Liver (tissue), 3 donors: ENCODE results near the gene KDM6A.

ENCODE experiments used
- JUND ChIP-seq, 2 donors: IDR thresholded peaks; 2 replicates each; pipeline ENCODE4 v1.6.1; 2016; ENCODE audit warnings: antibody characterized with exemption in 2 of 2
- RAD21 ChIP-seq, 2 donors: IDR thresholded peaks; 2 replicates each; pipeline ENCODE4 v1.6.1; 2016; ENCODE audit warnings: antibody characterized with exemption in 2 of 2, mild to moderate bottlenecking in 2 of 2
- TAF1 ChIP-seq: conservative IDR thresholded peaks from 2 replicates; pipeline ENCODE4 v1.6.1; 2016; ENCODE audit warnings: antibody characterized with exemption, mild to moderate bottlenecking
- TF ChIP-seq, protein P1 (sequence below): fragments of 150-350 bp; IDR thresholded peaks from 2 replicates; pipeline ENCODE4 v1.5.1; 2017; ENCODE audit warnings: improper control_type of control experiment, low read depth, low read length; ENCODE audit not compliant: missing input control
- TF ChIP-seq, protein P2 (sequence below): IDR thresholded peaks from 2 replicates; pipeline ENCODE4 v1.6.1; 2016; ENCODE audit warnings: antibody characterized with exemption
- TF ChIP-seq, protein P3 (sequence below): IDR thresholded peaks from 2 replicates; pipeline ENCODE4 v1.6.1; 2016; ENCODE audit warnings: antibody characterized with exemption
- donor health status: healthy.
- donor health status: healthy.

DNA sequence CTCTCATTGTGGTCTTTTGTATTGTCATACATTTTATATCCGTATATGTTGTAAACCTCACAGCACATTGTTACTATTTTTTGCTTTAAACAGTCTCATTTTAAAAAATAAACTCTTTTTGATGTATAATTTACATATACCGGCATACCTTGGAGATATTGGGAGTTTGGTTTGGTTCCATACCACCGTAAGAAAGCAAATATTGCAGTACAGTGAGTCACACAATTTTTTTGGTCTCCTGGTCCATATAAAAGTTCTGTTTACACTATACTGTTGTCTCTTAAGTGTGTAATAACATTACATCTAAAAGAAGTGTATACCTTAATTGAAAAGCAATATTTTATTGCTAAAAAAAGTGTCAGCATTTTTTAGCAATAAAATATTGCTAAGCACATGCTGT, 70.0 kb downstream of the KDM6A start:
- TF ChIP-seq, protein P1, sequence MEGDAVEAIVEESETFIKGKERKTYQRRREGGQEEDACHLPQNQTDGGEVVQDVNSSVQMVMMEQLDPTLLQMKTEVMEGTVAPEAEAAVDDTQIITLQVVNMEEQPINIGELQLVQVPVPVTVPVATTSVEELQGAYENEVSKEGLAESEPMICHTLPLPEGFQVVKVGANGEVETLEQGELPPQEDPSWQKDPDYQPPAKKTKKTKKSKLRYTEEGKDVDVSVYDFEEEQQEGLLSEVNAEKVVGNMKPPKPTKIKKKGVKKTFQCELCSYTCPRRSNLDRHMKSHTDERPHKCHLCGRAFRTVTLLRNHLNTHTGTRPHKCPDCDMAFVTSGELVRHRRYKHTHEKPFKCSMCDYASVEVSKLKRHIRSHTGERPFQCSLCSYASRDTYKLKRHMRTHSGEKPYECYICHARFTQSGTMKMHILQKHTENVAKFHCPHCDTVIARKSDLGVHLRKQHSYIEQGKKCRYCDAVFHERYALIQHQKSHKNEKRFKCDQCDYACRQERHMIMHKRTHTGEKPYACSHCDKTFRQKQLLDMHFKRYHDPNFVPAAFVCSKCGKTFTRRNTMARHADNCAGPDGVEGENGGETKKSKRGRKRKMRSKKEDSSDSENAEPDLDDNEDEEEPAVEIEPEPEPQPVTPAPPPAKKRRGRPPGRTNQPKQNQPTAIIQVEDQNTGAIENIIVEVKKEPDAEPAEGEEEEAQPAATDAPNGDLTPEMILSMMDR = no peak
- TF ChIP-seq, protein P2, sequence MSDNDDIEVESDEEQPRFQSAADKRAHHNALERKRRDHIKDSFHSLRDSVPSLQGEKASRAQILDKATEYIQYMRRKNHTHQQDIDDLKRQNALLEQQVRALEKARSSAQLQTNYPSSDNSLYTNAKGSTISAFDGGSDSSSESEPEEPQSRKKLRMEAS = no peak
- TF ChIP-seq JUND (IDR thresholded peaks at IDR 0.05) (no peak), RAD21 (IDR thresholded peaks at IDR 0.05) (no peak), TAF1 (no peak)
- TF ChIP-seq, protein P3, sequence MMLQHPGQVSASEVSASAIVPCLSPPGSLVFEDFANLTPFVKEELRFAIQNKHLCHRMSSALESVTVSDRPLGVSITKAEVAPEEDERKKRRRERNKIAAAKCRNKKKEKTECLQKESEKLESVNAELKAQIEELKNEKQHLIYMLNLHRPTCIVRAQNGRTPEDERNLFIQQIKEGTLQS = no peak
